H1 (cell line): ENCODE data around the gene SBK2. TPM values are rescaled to one million over a fixed set of nuclear protein-coding genes. Genes with fewer than 3 reads are reported as not detected.

Experiments used
- CTCF ChIA-PET: fragments of 300-600 bp; sonication (Branson Sonifier 250); formaldehyde crosslinking; loops from one replicate; lab custom pipeline; 2021; ENCODE audit not compliant: partially characterized antibody; lab: Charles Lee
- POLR2A ChIA-PET: fragments of 300-600 bp; sonication (Branson Sonifier 250); formaldehyde crosslinking; loops from one replicate; lab custom pipeline; 2021; ENCODE audit warnings: inconsistent platforms; ENCODE audit not compliant: partially characterized antibody; lab: Charles Lee
- DNase-seq, 2 experiments: peaks; one replicate each; pipeline versions ENCODE4 v3.0.0 to v3.0.0-alpha.2; 2010 to 2022; ENCODE audit warnings: low spot score in 2 of 2, low read depth in 1 of 2, mixed read lengths in 1 of 2
- FAIRE-seq: peaks from 2 replicates; lab custom pipeline; 2011; peaks lifted over from hg19 to GRCh38; lab: Jason Lieb, UNC
- H2AFZ ChIP-seq: 2 replicates; pipeline ENCODE4 v1.8.1; 2012; ENCODE audit warnings: low read length, inconsistent platforms
- H2AK5ac ChIP-seq: 2 replicates; pipeline ENCODE4 v1.6.1; 2013; ENCODE audit warnings: low read depth, low read length
- H2BK120ac ChIP-seq: replicated peaks from 2 replicates; pipeline ENCODE3; 2013; ENCODE audit warnings: low read depth, low read length, inconsistent platforms
- H2BK12ac ChIP-seq: 2 replicates; pipeline ENCODE4 v1.6.1; 2013; ENCODE audit warnings: low read depth, low read length
- H2BK15ac ChIP-seq: 2 replicates; pipeline ENCODE4 v1.6.1; 2013; ENCODE audit warnings: low read length
- H2BK20ac ChIP-seq: 2 replicates; pipeline ENCODE4 v1.6.1; 2013; ENCODE audit warnings: low read length
- H2BK5ac ChIP-seq: 2 replicates; pipeline ENCODE4 v1.6.1; 2013; ENCODE audit warnings: low read depth, low read length
- H3K14ac ChIP-seq: 2 replicates; pipeline ENCODE4 v1.6.1; 2013; ENCODE audit warnings: inconsistent platforms; ENCODE audit not compliant: insufficient read length
- H3K18ac ChIP-seq: 2 replicates; pipeline ENCODE4 v1.6.1; 2013; ENCODE audit warnings: low read length; ENCODE audit errors: extremely low read depth
- H3K23ac ChIP-seq: 2 replicates; pipeline ENCODE4 v1.6.1; 2013; ENCODE audit warnings: inconsistent platforms; ENCODE audit not compliant: insufficient read length
- H3K23me2 ChIP-seq: 2 replicates; pipeline ENCODE4 v1.6.1; 2013; ENCODE audit warnings: low read depth, low read length
- H3K27ac ChIP-seq: 2 replicates; pipeline ENCODE4 v1.6.1; 2011; ENCODE audit warnings: low read depth, low read length, inconsistent platforms
- H3K27me3 ChIP-seq, 4 experiments: replicated peaks in 1 of 4; 1 replicate in 1 of 4; 2 replicates in 3 of 4; pipeline versions ENCODE4 v1.6.1 to v1.8.1; 2011 to 2013; ENCODE audit warnings: low read length in 3 of 4, mild to moderate bottlenecking in 3 of 4, inconsistent platforms in 2 of 4, mixed read lengths in 2 of 4, moderate library complexity in 1 of 4; ENCODE audit not compliant: control insufficient read depth in 3 of 4, insufficient read depth in 3 of 4; ENCODE audit errors: extremely low read depth in 1 of 4
- H3K36me3 ChIP-seq, 4 experiments: 2 replicates each; pipeline versions ENCODE4 v1.6.1 to v1.8.1; 2011 to 2013; ENCODE audit warnings: mild to moderate bottlenecking in 4 of 4, low read length in 3 of 4, moderate library complexity in 2 of 4, control low read depth in 1 of 4, inconsistent platforms in 1 of 4; ENCODE audit not compliant: insufficient read depth in 4 of 4, control insufficient read depth in 2 of 4
- H3K4ac ChIP-seq: replicated peaks from 2 replicates; pipeline ENCODE3; 2013; ENCODE audit warnings: low read length, low read depth, mixed read lengths, inconsistent platforms; ENCODE audit not compliant: insufficient read length
- H3K4me1 ChIP-seq, 4 experiments: replicated peaks in 1 of 4; 1 replicate in 1 of 4; 2 replicates in 3 of 4; pipeline versions ENCODE4 v1.6.1 to v1.8.1; 2011 to 2013; ENCODE audit warnings: low read length in 3 of 4, inconsistent platforms in 2 of 4, mixed read lengths in 1 of 4; ENCODE audit not compliant: insufficient read depth in 4 of 4, control insufficient read depth in 3 of 4
- H3K4me2 ChIP-seq, 2 experiments: 2 replicates each; pipeline versions ENCODE4 v1.6.1 to v1.8.1; 2011 to 2013; ENCODE audit warnings: low read depth in 2 of 2, low read length in 2 of 2, control low read depth in 1 of 2, inconsistent platforms in 1 of 2, mild to moderate bottlenecking in 1 of 2; ENCODE audit not compliant: insufficient read depth in 1 of 2
- H3K4me3 ChIP-seq, 4 experiments: fragments of 200-600, 300-600 bp in 1 of 4; sonication (generic), shearing (Covaris generic), sonication (Bioruptor Twin) in 1 of 4; 2 replicates each; pipeline versions ENCODE4 v1.5.1 to v1.8.1; 2011 to 2016; ENCODE audit warnings: low read length in 4 of 4, low read depth in 3 of 4, control low read depth in 2 of 4, inconsistent platforms in 2 of 4, mild to moderate bottlenecking in 2 of 4, mixed read lengths in 1 of 4, moderate library complexity in 1 of 4; ENCODE audit not compliant: insufficient read depth in 2 of 4; ENCODE audit errors: extremely low read depth in 1 of 4
- H3K56ac ChIP-seq: replicated peaks from 2 replicates; pipeline ENCODE3; 2013; ENCODE audit warnings: low read depth, mild to moderate bottlenecking, mixed read lengths, low read length, inconsistent platforms; ENCODE audit not compliant: insufficient read length
- H3K79me1 ChIP-seq: 2 replicates; pipeline ENCODE4 v1.6.1; 2013; ENCODE audit warnings: low read depth, low read length, control low read depth
- H3K79me2 ChIP-seq, 2 experiments: 2 replicates each; pipeline versions ENCODE4 v1.6.1 to v1.8.1; 2012 to 2013; ENCODE audit warnings: low read length in 2 of 2, mild to moderate bottlenecking in 2 of 2, inconsistent platforms in 1 of 2; ENCODE audit not compliant: insufficient read depth in 2 of 2, control insufficient read depth in 1 of 2
- H3K9ac ChIP-seq, 4 experiments: replicated peaks in 1 of 4; 1 replicate in 1 of 4; 2 replicates in 3 of 4; pipeline versions ENCODE4 v1.6.1 to v1.8.1; 2011 to 2013; ENCODE audit warnings: low read depth in 3 of 4, low read length in 3 of 4, control low read depth in 2 of 4, mild to moderate bottlenecking in 2 of 4, moderate library complexity in 2 of 4, inconsistent platforms in 1 of 4; ENCODE audit errors: extremely low read depth in 1 of 4
- H3K9me3 ChIP-seq, 2 experiments: 2 replicates each; pipeline versions ENCODE4 v1.6.1 to v1.8.1; 2012 to 2013; ENCODE audit warnings: mild to moderate bottlenecking in 2 of 2, moderate library complexity in 2 of 2, control low read depth in 1 of 2, inconsistent platforms in 1 of 2, low read depth in 1 of 2, low read length in 1 of 2, mixed read lengths in 1 of 2; ENCODE audit not compliant: insufficient read depth in 2 of 2
- H4K20me1 ChIP-seq, 2 experiments: replicated peaks in 1 of 2; 2 replicates each; pipeline versions ENCODE3 to v1.8.1; 2011 to 2013; ENCODE audit warnings: inconsistent platforms in 2 of 2, low read length in 2 of 2, mild to moderate bottlenecking in 1 of 2; ENCODE audit not compliant: insufficient read depth in 2 of 2, control insufficient read depth in 1 of 2
- H4K5ac ChIP-seq: 2 replicates; pipeline ENCODE4 v1.6.1; 2013; ENCODE audit warnings: low read length, low read depth, mixed read lengths, inconsistent platforms; ENCODE audit not compliant: insufficient read length
- H4K8ac ChIP-seq: 2 replicates; pipeline ENCODE4 v1.8.0; 2013; ENCODE audit warnings: mild to moderate bottlenecking, moderate library complexity, low read length, inconsistent platforms; ENCODE audit not compliant: insufficient read depth; ENCODE audit errors: extremely low read depth
- H4K91ac ChIP-seq: replicated peaks from 2 replicates; pipeline ENCODE3; 2013; ENCODE audit warnings: low read length, mixed read lengths, inconsistent platforms; ENCODE audit not compliant: insufficient read length
- CBX5 ChIP-seq: fragments of 300-800, 300-1000 bp; sonication (generic); IDR thresholded peaks from 2 replicates; pipeline ENCODE4 v1.7.1; 2016; ENCODE audit warnings: antibody characterized with exemption, low read length, low read depth
- CHD2 ChIP-seq: IDR thresholded peaks from 2 replicates; pipeline ENCODE4 v1.6.1; 2012; ENCODE audit warnings: low read length, improper control_type of control experiment
- EP300 ChIP-seq, 2 experiments: IDR thresholded peaks; 1 replicate in 1 of 2; 2 replicates in 1 of 2; pipeline ENCODE4 v1.6.1; 2011 to 2012; ENCODE audit warnings: low read depth in 2 of 2, low read length in 2 of 2, mild to moderate bottlenecking in 2 of 2, borderline replicate concordance in 1 of 2, inconsistent platforms in 1 of 2, moderate library complexity in 1 of 2
- FOSL1 ChIP-seq: IDR thresholded peaks from 2 replicates; pipeline ENCODE4 v1.6.1; 2011; ENCODE audit warnings: mild to moderate bottlenecking, low read depth, low read length, moderate library complexity; ENCODE audit not compliant: insufficient read depth
- GTF2F1 ChIP-seq: IDR thresholded peaks from 2 replicates; pipeline ENCODE4 v1.6.1; 2012; ENCODE audit warnings: low read depth, low read length, improper control_type of control experiment, borderline replicate concordance
- HDAC2 ChIP-seq, 2 experiments: fragments of 300-600 bp in 1 of 2; sonication (generic) in 1 of 2; IDR thresholded peaks; 2 replicates each; pipeline ENCODE4 v1.6.1; 2011 to 2012; ENCODE audit warnings: low read depth in 2 of 2, low read length in 2 of 2, mild to moderate bottlenecking in 2 of 2, moderate library complexity in 2 of 2, borderline replicate concordance in 1 of 2, inconsistent platforms in 1 of 2
- SIRT6 ChIP-seq: IDR thresholded peaks from one replicate; pipeline ENCODE4 v1.7.1; 2012; ENCODE audit warnings: low read length, inconsistent platforms
- SP2 ChIP-seq: IDR thresholded peaks from 2 replicates; pipeline ENCODE4 v1.6.1; 2012; ENCODE audit warnings: mild to moderate bottlenecking, low read length, inconsistent platforms
- TAF7 ChIP-seq: optimal IDR thresholded peaks from 2 replicates; pipeline ENCODE3; 2011; ENCODE audit warnings: low read depth, mild to moderate bottlenecking, inconsistent platforms, low read length, moderate library complexity, borderline replicate concordance
- YY1 ChIP-seq: IDR thresholded peaks from 2 replicates; pipeline ENCODE4 v1.6.1; 2011; ENCODE audit warnings: low read depth, mild to moderate bottlenecking, low read length
- WGBS, 2 experiments: shearing (Covaris generic) in 1 of 2; methylation state at CpG; one replicate each; pipeline versions ENCODE4 v1.1.6 to v1.1.7; 2013 to 2015; ENCODE audit warnings: low lambda C conversion rate in 2 of 2, mixed read lengths in 2 of 2, inconsistent platforms in 1 of 2, low coverage in 1 of 2, missing lambda C conversion rate in 1 of 2; ENCODE audit not compliant: insufficient replicate concordance in 2 of 2, insufficient coverage in 1 of 2, insufficient read length in 1 of 2; ENCODE audit errors: extremely low coverage in 1 of 2, missing lambda C conversion rate in 1 of 2; 5-methylcytosine and 5-hydroxymethylcytosine counted together
- polyA plus RNA-seq, 7 experiments: library from polyadenylated mRNA; depleted of rRNA in 3 of 7; stranded (reverse) in 5 of 7; unstranded in 2 of 7; fragments of >200 nt in 5 of 7; fragments of 200-250 nt in 2 of 7; gene quantifications; 1 replicate in 5 of 7; 2 replicates in 1 of 7; 4 replicates in 1 of 7; pipeline versions ENCODE4 v1.2.1 to v1.2.3, GENCODE V29; 2011 to 2013; ENCODE audit warnings: missing spikeins in 2 of 7, mixed read lengths in 2 of 7
- total RNA-seq: library from RNA; stranded (reverse); fragmentation: NEBNext Ultra II Directional; extraction: Animal tissue kit (Norgen Biotek cat#: 25700); gene quantifications from 2 replicates; pipeline ENCODE4 v1.2.1, GENCODE V29; 2021
- TF ChIP-seq, protein P1 (sequence below): IDR thresholded peaks from 2 replicates; pipeline ENCODE4 v1.6.1; 2012; ENCODE audit warnings: inconsistent platforms

Gene SBK2
- total and polyA plus RNA-seq, 2 of the 8 experiments (the other 6 are each of a cell fraction or from before 2014, with no cell fraction given): 3.2 to 4.1 TPM

DNA sequence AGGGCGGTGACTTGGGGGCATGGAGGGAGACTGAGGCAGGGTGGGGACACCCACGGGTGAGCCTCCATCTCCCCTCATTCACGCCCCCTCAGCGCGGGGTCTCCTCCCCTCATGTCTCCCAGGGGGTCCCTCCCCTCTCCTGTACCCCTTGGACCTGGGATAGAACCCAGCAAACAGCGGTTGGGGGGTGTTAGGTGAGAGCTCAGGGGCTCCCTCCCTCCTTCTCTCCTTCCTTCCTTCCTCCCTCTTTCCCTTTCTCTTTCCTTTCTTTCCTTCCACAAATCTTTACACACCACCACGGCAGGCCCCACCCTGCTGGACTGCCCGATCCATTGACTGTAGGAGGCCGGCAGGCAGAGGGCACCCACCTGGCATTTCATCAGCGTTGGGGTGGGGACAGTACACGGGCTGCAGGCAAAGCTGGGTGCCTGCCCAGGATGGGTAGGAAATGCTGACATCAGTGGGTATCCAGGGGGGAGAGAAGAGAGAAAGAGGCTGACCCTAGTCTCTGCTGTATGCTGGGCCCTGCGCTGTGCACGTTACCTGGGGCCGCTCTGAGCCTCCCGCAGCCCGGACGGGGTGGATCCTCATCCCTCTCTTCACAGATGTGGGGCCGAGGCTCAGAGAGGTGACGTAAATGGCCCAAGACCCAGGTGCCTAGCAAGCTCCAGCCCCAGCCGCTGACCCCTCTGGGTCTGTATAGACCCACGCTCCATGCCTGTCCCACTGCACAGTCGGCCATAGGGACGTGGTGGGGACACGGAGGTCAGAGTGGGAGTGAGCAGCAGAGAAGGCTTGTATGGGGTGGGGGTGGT, 45.2 kb downstream of the SBK2 start:
- Histone ChIP-seq H2BK15ac (0 out of 2 replicates have a peak overlapping the region, but pooled peaks have one; percentile 18), H2BK120ac (no peak overlapping the region), H3K18ac (no peak overlapping the region), H3K9ac (no peak overlapping the region), H3K23me2 (peaks cover 3% of the 10 kb centered on the region), H4K5ac (no peak overlapping the region), H3K14ac (no peak overlapping the region), H2BK20ac (no peak overlapping the region), H3K23ac (no peak overlapping the region), H3K4me3 (no peak overlapping the region), H2BK5ac (no peak overlapping the region), H3K9me3 (no peaks in the 10 kb centered on the region), H2AK5ac (no peak overlapping the region), H4K91ac (no peak overlapping the region), H3K4me2 (no peak overlapping the region), H3K56ac (no peak overlapping the region), H3K27ac (no peak overlapping the region), H4K20me1 (peaks cover 0 to 1% of the 10 kb centered on the region in 2 experiments), H2AFZ (no peak overlapping the region), H3K79me2 (no peaks in the 10 kb centered on the region), H3K27me3 (no peaks in the 10 kb centered on the region; a peak in 2 of 7 replicates), H3K79me1 (no peaks in the 10 kb centered on the region), H3K4me1 (peaks cover 0 to 35% (median 24%) of the 10 kb centered on the region in 4 experiments; a peak in 6 of 7 replicates), H2BK12ac (0 out of 2 replicates have a peak overlapping the region, but pooled peaks have one; percentile 75), H3K36me3 (no peaks in the 10 kb centered on the region), H3K4ac (no peak overlapping the region), H4K8ac (no peak overlapping the region; the same call in 1 of the 2 replicates)
- 83% methylated on average over 18 of the region's 24 CpGs; no CpG with 5 or more reads in 1 of the 2 experiments for WGBS, 2 experiments
- ChIA-PET CTCF (interaction anchor here (1.0 to 3.0 kb wide), 6 partner anchors 12 to 141 kb away, joined by 3 to 17 read pairs (median 4); no protein-coding TSS in a partner anchor), POLR2A (interaction anchor here (3.9 to 7.5 kb wide), 2 partner anchors 8 to 16 kb away, joined by 27 to 57 read pairs; partner anchors contain the start of genes NAT14 and ZNF628)
- DNase-seq (no peak), FAIRE-seq (no peak)
- TF ChIP-seq GTF2F1 (no peak), CHD2 (no peak), HDAC2 (IDR thresholded peaks at IDR 0.05; ENCODE audit: borderline replicate concordance in 1 of 2, low read depth in 2 of 2, low read length in 2 of 2) (no peak), SIRT6 (no peak), YY1 (no peak), SP2 (no peak), FOSL1 (no peak), TAF7 (no peak), CBX5 (no peak), EP300 (IDR thresholded peaks at IDR 0.05; ENCODE audit: borderline replicate concordance in 1 of 2, low read depth in 2 of 2, low read length in 2 of 2) (no peak)
- TF ChIP-seq, protein P1, sequence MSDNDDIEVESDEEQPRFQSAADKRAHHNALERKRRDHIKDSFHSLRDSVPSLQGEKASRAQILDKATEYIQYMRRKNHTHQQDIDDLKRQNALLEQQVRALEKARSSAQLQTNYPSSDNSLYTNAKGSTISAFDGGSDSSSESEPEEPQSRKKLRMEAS: no peak
